Thyroid gland (tissue), 4 donors: ENCODE measurements around the gene NLRP11.

Source experiments
- POLR2A ChIP-seq, 2 donors: fragments of 450-650 bp; IDR thresholded peaks; one replicate each; pipeline ENCODE4 v1.6.1; 2017; ENCODE audit warnings: antibody characterized with exemption in 2 of 2, mild to moderate bottlenecking in 2 of 2, moderate library complexity in 1 of 2
- TF ChIP-seq, protein P1 (sequence below), 6 experiments: fragments of 200-600 bp in 3 of 6; fragments of 450-650 bp in 3 of 6; sonication (generic) in 3 of 6; IDR thresholded peaks; one replicate each; pipeline ENCODE4 v1.5.1; 2016 to 2019; ENCODE audit warnings: antibody characterized with exemption in 6 of 6, mild to moderate bottlenecking in 2 of 6, inconsistent platforms in 1 of 6, moderate library complexity in 1 of 6

DNA sequence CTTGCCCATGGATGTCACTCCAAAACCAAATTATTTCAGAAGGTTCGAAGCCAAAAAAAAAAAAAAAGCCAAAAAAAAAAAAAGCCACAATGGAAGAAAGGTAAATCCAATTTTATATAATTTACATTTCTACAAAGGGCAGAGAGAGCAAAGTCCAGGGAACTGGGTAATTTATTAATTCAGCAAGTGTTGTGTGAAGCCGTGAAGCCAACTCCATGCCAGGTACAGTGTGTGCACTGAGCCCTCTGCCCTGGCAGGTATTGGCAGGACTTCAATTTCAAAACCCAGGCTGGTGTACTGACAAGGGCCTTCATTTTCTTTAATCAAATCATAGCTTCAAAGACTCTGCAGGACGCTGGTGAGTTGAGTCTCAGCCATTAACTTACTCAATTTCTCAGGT, 78.4 kb downstream of the NLRP11 start:
- no peak for TF ChIP-seq POLR2A (IDR thresholded peaks at IDR 0.05)
- TF ChIP-seq, protein P1, sequence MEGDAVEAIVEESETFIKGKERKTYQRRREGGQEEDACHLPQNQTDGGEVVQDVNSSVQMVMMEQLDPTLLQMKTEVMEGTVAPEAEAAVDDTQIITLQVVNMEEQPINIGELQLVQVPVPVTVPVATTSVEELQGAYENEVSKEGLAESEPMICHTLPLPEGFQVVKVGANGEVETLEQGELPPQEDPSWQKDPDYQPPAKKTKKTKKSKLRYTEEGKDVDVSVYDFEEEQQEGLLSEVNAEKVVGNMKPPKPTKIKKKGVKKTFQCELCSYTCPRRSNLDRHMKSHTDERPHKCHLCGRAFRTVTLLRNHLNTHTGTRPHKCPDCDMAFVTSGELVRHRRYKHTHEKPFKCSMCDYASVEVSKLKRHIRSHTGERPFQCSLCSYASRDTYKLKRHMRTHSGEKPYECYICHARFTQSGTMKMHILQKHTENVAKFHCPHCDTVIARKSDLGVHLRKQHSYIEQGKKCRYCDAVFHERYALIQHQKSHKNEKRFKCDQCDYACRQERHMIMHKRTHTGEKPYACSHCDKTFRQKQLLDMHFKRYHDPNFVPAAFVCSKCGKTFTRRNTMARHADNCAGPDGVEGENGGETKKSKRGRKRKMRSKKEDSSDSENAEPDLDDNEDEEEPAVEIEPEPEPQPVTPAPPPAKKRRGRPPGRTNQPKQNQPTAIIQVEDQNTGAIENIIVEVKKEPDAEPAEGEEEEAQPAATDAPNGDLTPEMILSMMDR (IDR thresholded peaks at IDR 0.05): no peak
